SK-N-SH (cell line): Measurements from ENCODE around the gene CIAO2B.
"Not testable (repeated sequence)": the region's sequence is repeated elsewhere in the genome, so short reads cannot be mapped to it uniquely, and the experiment has no call there.

Source experiments
- CTCF ChIP-seq: fragments of 200-600 bp; sonication (generic); IDR thresholded peaks from 2 replicates; pipeline ENCODE4 v1.6.1; 2017; ENCODE audit warnings: antibody characterized with exemption, mild to moderate bottlenecking, moderate library complexity
- MXI1 ChIP-seq: IDR thresholded peaks from 2 replicates; pipeline ENCODE4 v1.6.1; 2012; ENCODE audit warnings: mild to moderate bottlenecking, low read depth, low read length, improper control_type of control experiment

- not testable (repeated sequence) for TF ChIP-seq MXI1, CTCF
These were observed 40.1 kb upstream of the CIAO2B start for GRCh38 chr16:66974156-66974931.
